GM20431 (cell line): ENCODE data around the gene KYAT1.
"Not testable (repeated sequence)": the region's sequence is repeated elsewhere in the genome, so short reads cannot be mapped to it uniquely, and the experiment has no call there.

Source experiments
- in situ Hi-C: fragments of 300-500 bp; cut with MseI, MboI; formaldehyde crosslinking; loops from one replicate; pipeline ENCODE4 v1.15.0; 2020; ENCODE audit warnings: low sequenced_read_pairs; ENCODE audit not compliant: unreplicated experiment

The KYAT1 gene

DNA sequence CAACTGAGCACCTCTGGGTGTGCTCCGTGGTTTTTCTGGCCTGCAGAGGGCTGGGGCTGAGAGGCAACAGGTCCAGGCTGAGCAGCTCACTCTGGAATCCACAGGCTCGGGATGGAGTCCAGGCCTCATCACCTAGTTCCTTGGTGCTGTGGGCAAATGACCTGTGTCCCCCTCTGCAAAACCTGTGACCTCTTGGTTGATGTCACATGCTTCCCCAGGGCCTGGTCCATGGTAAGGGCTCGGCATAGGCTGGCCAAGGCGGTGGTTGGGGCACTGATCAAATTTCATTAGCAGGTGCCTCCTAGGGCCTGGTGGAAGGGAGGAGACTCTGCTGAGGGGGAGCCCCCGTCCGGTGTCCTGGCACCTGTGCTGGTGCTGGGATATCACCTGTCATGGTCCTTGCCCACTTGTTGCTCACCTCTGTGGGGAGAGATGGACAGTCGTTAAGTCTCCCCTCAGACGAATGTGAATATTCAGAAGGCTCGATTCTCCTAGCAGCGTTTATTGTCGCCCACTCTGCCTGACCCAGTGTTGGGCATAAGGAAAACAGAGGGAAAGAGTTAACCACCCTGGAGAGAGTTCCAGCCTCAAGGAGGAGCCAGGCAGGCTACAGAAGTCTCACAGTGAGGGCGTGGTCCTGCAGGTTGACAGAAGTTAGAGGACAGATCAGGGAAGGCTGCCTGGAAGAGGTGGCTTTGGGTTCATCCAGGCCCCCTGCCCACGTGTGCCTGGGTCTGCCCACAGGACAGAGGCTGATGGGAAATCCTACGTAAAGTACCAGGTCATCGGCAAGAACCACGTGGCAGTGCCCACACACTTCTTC lies 60.0 kb downstream of the KYAT1 start:
- in situ Hi-C loops: no loop called here

DNA sequence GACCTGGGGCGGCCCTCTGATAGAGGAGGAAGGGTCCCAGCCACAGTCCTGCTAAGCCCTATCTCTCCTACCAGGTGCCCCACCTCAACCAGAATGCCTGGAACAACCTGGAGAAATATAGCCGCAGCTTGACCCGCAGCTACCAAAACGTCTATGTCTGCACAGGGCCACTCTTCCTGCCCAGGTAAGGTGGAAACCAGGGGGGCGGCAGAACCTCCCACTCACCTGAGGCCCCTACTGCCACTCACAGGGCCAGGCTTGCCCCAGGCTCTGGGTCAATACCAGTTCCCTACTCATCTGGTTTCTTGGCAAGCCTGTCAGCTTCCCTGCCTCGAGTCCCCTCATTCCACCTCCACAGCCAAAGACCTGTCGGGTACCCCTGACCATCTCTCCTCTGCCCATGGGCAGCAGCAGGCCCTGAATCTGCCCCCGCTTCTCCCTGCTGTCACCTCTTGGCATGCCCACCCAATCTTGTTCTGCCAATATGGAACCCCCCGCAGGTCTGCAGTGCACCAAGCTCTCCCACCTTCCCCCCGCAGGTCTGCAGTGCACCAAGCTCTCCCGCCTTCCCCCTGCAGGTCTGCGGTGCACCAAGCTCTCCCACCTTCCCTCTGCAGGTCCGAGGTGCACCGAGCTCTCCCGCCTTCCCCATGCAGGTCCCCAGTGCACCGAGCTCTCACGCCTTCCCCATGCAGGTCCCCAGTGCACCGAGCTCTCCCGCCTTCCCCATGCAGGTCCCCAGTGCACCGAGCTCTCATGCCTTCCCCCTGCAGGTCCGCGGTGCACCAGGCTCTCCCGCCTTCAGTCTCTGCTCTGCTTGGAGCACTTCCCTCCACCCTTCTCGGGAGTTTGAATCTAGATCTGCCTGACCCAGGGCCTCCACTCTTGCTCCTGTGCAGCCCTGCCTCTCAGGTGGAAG lies 60.8 kb downstream of the KYAT1 start:
- in situ Hi-C loops: no loop called here

DNA sequence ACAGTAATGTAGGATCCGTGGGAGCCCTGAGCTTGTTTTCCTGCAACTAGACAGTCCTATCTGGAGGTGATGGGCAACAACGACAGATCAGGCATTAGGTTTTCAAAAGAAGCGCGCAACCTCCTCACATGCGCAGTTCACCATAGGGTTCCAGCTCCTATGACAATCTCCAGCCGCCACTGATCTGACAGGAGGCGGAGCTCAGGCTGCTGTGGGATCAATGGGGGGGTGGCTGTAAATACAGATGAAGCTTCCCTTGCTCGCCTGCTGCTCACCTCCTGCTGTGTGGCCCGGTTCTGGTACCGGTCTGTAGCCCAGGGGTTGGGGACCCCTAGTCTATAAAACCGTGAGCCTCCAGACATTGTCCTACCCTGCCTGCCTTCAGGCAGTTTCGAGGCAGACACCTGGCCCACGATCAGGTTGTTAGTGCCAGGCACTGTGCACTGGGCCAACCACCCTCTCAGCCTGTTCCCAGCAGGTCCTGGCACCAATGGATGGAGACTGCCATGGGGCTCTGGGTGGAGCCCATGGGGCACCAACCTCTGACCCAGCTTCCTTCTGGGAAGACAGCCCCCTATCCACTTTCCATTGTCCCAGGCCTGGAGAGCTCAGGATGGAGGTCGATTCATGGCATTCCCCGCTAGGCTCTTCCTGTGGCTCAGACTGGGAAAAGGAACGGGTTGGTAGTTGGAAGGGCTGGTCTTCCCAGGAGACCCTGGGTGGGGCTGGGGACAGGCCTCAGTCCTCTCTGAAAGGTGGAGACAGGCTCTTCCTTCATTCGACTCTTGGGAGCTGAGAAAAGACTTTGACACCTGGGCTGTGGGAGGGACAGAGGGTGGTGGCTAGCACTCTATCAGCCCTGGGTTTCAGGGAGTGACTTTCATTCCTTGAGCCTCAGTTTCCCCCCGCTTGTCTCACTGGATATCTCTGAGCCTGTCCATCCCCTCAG lies 61.8 kb downstream of the KYAT1 start:
- in situ Hi-C loops: no loop called here

DNA sequence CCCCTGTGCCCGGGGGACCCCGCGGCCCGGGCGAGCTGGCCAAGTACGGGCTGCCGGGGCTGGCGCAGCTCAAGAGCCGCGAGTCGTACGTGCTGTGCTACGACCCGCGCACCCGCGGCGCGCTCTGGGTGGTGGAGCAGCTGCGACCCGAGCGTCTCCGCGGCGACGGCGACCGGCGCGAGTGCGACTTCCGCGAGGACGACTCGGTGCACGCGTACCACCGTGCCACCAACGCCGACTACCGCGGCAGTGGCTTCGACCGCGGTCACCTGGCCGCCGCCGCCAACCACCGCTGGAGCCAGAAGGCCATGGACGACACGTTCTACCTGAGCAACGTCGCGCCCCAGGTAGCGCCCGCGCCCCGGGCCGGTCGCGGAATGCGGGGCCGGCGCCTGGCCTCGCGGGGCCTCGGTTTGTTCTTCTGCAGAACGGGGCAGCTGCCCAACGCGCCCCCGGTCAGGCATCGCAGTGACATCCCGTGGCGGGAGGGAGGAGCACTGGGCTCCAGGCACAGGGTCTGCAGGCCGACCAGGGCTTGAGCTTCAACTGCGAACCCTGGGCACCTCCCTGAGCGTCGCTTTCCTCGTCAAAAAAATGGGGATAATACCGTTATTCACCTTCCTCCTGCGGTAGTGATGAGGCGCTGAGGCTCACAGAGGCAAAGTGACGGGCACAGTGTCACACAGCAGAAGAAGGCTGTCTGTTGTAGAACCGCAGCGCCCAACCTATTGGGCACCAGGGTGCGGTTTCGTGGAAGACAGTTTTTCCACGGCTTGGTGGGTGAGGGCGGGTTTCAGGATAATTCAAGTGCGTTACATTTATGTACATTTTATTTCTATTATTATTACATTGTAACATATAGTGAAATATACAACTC lies 62.7 kb downstream of the KYAT1 start:
- in situ Hi-C loops: no loop called here

DNA sequence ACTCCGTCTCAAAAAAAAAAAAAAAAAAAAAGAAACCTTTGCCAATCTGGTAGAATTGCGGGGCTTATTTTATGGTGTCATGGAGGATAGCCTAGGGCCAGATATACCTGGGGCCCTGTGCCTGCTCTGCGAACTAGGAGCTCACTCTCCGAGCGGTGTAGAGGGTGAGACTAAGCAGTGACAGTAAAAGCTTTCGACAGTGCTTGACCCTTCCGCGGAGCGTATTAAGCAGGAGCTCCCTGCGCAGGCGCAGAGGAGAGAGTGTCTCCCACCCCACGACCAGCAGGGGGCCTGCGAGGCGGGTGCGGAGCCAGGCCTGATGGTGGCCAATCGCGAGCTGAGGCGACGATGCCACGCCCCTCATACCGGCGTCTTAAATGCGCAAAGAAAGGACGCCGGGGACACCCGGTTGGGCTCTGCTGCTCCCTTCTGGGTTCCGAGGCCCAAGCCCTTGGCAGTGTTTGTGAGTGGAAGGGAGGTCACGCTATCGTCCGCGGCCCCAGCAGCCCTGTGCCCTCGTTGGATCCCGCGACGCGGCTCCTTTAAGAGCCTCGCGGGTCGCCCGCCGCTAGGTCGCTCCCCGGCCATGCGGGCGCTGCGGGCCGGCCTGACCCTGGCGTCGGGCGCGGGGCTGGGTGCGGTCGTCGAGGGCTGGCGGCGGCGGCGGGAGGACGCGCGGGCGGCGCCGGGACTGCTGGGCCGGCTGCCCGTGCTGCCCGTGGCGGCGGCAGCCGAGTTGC lies 63.5 kb downstream of the KYAT1 start, which contains the start of gene ENDOG:
ENDOG (plus strand) TSS at position 402 of the 740 bp plus-strand sequence; CDS start at position 587, 185 bp downstream.
- in situ Hi-C loops: no loop called here

DNA sequence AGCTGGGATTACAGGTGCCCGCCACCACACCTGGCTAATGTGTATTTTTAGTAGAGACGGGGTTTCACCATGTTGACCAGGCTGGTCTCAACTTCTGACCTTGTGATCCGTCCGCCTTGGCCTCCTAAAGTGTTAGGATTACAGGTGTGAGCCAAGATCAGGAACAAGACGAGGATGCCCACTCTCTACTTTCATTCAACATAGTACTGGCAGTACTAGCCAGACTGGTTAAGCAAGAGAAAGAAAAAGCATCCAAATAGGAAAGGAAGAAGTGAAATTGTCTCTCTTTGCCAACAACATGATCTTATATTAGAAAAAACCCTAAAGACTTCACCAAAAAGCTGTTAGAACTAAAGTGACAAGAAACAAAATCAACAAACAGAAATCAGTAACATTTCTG lies 70.9 kb downstream of the KYAT1 start:
- in situ Hi-C loops: no loop called here

DNA sequence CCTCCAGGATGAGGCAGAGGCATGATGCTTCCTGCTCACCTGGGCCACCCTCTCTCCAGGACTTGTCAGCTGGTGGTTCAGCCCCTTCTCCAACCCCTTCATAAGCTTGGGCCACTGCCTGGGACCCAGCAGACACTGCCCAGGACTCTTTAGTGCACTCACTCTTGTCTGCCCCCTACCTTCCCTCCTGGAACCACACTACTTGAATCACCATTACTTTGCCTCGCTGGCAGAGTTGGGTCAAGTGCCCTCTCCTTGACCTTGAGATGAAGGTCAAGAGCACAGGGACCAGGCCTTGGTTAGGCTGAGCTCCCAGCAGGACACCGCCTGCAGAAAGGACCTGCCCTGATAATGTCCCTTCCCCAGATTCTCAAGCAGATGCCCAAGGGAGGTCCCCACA lies 71.9 kb downstream of the KYAT1 start:
- in situ Hi-C loops: no loop called here

DNA sequence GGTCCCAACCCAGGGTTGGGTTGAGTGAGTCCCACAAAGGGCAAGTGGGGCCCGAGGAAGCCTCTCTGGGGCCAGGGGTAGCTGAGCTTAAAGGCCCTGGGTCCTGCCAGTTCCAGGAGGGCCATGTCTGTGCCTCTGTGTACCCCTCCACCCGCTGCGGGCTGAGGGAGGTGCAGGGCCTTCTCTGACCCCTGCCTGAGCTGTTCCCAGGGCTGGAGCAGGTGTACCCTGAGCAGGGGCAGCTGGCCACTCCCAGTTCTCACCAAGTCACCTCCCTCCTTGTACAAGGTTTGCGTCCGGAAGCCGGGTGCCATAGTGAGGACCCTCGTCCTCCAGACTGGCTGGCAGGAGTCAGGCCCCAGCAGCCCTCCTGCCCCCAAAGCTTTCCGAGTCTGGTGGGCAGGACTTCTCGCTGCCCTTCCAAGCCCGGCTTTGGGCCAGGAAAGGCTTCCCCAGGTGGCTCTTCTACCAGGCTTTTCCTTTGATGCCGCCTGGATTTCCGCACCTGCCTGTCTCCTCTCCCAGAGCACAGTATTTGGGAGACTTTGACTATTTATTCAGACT lies 72.6 kb downstream of the KYAT1 start:
- in situ Hi-C loops: no loop called here

DNA sequence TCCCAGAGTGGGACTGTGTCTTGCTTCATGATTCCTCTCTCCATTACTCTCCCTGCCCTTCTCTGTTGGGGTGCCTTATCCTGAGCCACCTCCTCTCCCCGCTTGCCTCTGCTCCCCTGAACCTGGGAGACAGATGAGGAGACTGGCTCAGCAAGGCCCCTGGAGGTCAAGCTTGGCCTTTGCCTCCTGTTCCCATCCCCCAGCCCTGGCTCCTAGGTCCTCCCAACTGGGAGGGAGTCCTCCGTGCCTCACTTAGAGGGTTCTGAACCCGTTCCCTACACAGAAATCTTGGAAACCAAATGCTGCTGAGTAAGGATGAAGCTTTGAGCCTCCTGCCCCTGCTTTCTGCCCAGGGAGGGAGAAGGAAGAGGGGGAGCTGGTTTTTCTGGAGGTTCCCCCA lies 73.2 kb downstream of the KYAT1 start:
- in situ Hi-C loops: no loop called here

DNA sequence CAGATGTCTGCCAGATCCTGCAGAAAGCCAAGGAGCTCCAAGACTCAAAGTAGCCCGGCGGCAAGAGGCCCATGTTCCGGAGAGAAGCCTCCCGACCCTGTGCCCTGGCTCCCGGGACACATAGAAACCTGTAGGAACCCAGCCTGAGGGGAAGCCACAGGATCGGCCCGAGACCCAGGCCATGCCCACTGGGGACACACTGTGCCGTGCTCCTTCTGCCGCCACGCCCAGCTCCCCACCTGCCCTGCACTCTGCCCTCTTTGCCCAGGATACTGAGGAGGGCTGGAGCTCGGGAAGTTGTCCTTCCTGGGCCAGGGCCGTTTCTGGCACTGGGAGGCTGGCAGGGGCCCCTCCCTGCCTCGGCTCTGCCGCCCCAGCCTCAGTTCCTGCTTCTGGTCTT lies 73.9 kb downstream of the KYAT1 start:
- in situ Hi-C loops: no loop called here

DNA sequence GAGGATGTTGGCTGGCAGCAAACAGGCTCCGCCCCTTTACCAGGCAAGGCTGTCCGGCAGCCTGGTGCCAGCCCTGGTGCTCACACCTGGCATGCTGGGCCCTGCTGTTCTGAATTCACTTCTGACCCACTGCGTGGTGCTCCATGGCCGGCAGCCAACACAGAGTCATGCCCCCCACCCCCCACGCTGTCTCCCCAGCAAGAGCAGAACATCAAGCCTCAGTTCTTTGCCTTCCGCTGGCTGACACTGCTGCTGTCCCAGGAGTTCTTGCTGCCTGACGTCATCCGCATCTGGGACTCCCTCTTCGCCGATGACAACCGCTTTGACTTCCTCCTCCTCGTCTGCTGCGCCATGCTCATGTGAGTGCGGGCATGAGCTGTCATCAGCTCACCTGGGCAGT lies 76.1 kb downstream of the KYAT1 start:
- in situ Hi-C loops: no loop called here

DNA sequence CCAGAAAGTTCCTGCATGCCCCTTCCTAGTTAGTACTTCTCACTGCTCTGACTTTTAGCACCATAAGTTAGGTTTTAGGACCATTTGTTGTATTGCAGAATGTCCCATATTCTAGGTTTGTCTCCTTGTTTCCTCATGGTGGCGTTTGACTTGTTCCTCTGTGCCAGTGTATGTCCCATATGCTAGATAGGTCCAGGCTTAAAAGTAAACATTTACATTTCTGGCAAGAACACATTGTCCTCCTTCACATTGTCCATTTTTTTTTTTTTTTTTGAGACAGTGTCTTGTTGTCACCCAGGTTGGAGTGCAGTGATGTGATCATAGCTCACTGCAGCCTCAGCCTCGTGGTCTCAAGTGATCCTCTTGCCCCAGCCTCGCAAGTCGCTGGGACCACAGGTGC lies 79.3 kb downstream of the KYAT1 start:
- in situ Hi-C loops: no loop called here

DNA sequence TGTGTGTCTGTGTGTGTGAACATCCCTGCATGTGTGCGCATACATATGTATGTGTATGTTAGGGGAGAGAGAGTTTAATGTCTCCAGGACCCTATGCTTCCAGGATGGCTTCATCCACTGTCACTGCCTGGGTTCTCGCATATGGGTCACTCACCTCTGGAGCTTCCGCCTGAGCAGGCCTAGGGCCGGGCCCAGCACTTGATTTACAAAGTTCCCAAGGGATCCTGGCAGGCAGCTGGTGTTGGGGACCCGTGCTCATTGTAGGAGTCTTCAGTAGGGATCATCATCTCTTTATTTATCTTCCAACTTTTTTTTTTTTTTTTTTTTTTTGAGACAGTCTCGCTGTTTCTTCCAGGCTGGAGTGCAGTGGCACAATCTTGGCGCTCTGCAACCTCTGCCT lies 81.7 kb downstream of the KYAT1 start:
- in situ Hi-C loops: no loop called here

DNA sequence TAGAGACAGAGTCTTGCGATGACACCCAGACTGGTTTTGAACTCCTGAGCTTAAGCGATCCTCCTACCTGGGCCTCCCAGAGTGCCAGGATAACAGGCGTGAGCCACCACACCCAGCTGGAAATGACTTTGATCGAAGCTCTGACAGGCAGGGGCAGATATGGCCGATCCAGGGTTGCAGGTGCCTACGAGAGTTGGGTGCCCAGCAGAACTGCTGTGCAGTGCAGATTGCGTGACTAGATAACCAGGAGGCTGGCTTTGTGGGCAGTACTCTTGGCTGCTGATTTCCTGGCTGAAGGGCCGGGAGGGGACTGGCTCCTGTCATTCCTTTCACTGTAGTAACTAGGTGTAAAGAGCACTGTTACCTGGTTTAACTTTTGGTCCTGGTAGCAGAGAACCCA lies 82.9 kb downstream of the KYAT1 start:
- in situ Hi-C loops: no loop called here

DNA sequence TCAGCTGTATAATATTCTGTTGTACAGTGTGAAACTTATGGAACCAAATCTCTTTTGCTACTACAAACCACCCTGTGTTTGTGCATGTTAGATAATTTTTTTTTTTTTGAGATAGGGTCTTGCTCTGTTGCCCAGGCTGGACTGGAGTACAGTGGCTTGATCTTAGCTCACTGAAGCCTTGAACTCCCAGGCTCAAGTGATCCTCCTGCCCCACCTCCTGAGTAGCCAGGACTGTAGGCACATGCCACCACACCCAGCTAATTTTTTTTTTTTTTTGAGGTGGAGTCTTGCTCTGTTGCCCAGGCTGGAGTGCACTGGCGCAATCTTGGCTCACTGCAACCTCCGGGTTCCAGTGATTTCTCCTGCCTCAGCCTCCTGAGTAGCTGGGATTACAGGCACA lies 86.8 kb downstream of the KYAT1 start:
- in situ Hi-C loops: not testable (repeated sequence)

DNA sequence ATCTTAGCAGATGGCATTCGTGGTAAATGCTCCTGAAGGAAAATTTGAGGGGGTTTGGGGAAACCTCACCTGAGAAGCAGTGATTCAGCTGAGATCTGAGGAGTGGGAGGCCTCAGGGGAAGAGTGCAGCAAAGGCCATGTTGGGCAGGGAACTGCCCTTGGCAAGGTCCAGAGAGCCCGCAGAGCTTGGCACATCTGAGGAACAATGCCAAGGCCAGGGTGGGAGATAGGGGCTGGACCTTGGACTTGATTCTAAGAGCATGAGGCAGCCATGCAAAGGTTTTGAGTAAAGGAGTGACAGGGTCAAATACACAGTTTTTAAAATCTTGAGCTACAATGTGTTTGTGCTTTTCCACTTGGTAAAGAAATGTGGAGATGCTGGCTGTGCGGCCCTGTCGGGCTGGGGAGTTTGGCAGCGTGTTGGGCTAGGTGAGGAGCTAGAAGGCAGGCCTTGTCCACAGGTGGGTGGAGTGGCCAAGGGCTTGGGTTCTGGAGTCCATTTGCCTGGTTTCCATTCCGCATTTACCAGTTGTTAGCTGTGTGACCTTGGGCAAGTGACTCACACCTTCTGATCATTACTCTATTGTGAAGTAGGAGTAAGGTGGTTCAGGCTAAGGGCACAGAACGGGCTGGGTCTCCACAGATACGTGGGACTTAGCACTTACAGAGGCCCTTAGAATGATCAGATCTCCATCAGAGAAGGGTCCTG lies 88.6 kb downstream of the KYAT1 start:
- in situ Hi-C loops: no loop called here

DNA sequence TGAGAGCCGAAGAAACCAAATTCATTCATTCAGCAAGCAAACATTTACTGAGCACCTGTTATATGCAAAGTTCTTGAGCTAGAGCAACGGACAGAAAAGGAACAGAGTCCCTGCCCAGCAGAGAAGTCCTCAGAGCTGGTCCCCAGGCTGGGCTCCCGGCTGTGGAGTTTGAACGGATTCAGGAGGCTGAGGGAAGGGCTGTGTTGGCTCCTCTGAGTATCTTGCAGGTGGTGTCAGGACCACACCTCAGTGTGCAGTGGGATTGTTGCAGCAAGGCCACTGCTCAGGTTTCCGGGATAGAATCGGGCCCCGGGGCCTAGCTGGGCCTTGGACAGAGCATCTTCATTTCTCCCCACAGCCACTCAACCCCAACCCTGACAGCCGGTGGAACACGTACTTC lies 89.6 kb downstream of the KYAT1 start:
- in situ Hi-C loops: no loop called here

DNA sequence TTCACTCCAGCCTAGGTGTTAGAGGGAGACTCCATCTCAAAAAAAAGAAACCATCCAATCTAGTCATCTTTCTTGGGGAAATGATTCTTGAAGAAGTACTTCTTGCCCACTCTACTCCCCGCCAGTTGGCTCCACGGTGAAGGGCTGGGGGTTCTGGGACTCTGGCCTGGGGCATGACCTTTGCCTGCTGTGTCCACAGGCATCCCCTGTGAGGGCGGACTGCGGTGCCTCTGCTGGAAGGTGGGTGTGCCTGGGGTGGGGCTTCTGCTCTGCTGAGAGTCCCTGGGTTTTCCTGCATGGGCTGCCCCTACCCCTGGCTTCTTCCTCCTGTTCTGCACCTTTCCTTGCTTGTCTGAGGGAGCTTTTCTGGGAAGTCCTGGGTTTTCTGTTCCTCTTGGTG lies 91.2 kb downstream of the KYAT1 start:
- in situ Hi-C loops: no loop called here
